RWPE2 (cell line): ENCODE results near the gene IL17RB.

Source experiments
- ATAC-seq: fragments of 200-7000 bp; cut with Tn5 transposase; 3 replicates; pipeline ENCODE4 v1.9.1; 2021; ENCODE audit warnings: low read depth
- DNase-seq: peaks from one replicate; pipeline ENCODE4 v3.0.0-alpha.2; 2020; ENCODE audit warnings: low spot score
- H3K27ac ChIP-seq: fragments of 450-650 bp; 2 replicates; pipeline ENCODE4 v1.5.1; 2017; ENCODE audit warnings: mild to moderate bottlenecking; ENCODE audit not compliant: poor library complexity, severe bottlenecking
- H3K27me3 ChIP-seq: fragments of 250-450 bp; sonication (Bioruptor Pico); 2 replicates; pipeline ENCODE4 v1.5.1; 2021; ENCODE audit warnings: mild to moderate bottlenecking, moderate library complexity; ENCODE audit not compliant: insufficient read depth, poor library complexity, severe bottlenecking
- H3K36me3 ChIP-seq: fragments of 250-450 bp; sonication (Bioruptor Pico); 2 replicates; pipeline ENCODE4 v1.5.1; 2020; ENCODE audit warnings: low read depth, mild to moderate bottlenecking, moderate library complexity
- H3K4me1 ChIP-seq: fragments of 250-450 bp; sonication (Bioruptor Pico); 2 replicates; pipeline ENCODE4 v1.5.1; 2021; ENCODE audit warnings: mild to moderate bottlenecking, moderate library complexity; ENCODE audit not compliant: insufficient read depth, poor library complexity, severe bottlenecking
- H3K4me3 ChIP-seq: fragments of 250-450 bp; sonication (Bioruptor Pico); 2 replicates; pipeline ENCODE4 v1.5.1; 2021; ENCODE audit warnings: mild to moderate bottlenecking, moderate library complexity; ENCODE audit not compliant: severe bottlenecking
- H3K9me3 ChIP-seq: fragments of 250-450 bp; sonication (Bioruptor Pico); 2 replicates; pipeline ENCODE4 v1.5.1; 2021; ENCODE audit warnings: mild to moderate bottlenecking, moderate library complexity; ENCODE audit not compliant: severe bottlenecking
- TF ChIP-seq, protein P1 (sequence below): fragments of 450-650 bp; IDR thresholded peaks from one replicate; pipeline ENCODE4 v1.5.1; 2017; ENCODE audit warnings: mild to moderate bottlenecking, moderate library complexity; ENCODE audit not compliant: poor library complexity, severe bottlenecking

Gene IL17RB

DNA sequence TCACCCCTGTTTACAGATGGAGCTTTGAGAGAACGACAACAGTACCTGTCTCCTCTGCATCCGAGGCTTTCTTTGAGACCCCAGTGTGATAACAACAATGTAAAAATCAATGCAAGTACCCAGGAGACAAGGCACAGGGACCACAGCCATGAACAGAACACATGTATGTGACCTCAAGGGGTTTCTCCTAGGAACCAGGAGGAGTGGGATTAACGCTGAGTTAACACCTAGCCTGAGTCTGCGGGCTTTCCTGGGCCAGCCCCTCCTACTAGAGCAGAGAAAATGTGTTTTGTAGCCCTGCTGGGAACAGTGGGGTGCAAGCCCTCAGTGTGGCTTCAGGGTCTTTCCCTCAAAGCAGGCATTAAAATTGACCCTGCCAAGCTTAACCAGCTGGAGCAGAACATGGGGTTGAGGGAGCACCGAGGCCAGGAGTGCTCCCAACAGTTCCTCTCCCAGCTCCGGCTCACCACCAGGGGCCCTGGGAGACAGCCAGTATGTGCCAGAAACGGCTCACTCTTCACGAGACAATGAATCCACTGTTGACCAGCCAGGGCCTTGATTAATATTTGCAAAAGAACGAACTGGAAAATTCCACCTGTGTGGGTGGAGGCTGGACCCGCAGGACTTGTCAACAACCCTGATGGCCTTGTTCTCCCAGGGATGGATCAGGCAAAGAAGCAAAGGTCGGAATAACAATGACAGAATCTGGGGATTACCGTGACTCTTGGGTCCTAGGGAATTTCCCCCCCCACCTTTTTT lies 3.8 kb upstream of the IL17RB start:
- no peak overlapping the region for H3K27ac ChIP-seq
- H3K9me3 ChIP-seq: no peaks in the 10 kb centered on the region
- DNase-seq: no peak
- H3K27me3 ChIP-seq: peaks cover 8% of the 10 kb centered on the region
- no peaks in the 10 kb centered on the region for H3K4me1 ChIP-seq
- H3K36me3 ChIP-seq: no peaks in the 10 kb centered on the region
- no peak overlapping the region for H3K4me3 ChIP-seq
- no peak for ATAC-seq
- TF ChIP-seq, protein P1, sequence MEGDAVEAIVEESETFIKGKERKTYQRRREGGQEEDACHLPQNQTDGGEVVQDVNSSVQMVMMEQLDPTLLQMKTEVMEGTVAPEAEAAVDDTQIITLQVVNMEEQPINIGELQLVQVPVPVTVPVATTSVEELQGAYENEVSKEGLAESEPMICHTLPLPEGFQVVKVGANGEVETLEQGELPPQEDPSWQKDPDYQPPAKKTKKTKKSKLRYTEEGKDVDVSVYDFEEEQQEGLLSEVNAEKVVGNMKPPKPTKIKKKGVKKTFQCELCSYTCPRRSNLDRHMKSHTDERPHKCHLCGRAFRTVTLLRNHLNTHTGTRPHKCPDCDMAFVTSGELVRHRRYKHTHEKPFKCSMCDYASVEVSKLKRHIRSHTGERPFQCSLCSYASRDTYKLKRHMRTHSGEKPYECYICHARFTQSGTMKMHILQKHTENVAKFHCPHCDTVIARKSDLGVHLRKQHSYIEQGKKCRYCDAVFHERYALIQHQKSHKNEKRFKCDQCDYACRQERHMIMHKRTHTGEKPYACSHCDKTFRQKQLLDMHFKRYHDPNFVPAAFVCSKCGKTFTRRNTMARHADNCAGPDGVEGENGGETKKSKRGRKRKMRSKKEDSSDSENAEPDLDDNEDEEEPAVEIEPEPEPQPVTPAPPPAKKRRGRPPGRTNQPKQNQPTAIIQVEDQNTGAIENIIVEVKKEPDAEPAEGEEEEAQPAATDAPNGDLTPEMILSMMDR: no peak

DNA sequence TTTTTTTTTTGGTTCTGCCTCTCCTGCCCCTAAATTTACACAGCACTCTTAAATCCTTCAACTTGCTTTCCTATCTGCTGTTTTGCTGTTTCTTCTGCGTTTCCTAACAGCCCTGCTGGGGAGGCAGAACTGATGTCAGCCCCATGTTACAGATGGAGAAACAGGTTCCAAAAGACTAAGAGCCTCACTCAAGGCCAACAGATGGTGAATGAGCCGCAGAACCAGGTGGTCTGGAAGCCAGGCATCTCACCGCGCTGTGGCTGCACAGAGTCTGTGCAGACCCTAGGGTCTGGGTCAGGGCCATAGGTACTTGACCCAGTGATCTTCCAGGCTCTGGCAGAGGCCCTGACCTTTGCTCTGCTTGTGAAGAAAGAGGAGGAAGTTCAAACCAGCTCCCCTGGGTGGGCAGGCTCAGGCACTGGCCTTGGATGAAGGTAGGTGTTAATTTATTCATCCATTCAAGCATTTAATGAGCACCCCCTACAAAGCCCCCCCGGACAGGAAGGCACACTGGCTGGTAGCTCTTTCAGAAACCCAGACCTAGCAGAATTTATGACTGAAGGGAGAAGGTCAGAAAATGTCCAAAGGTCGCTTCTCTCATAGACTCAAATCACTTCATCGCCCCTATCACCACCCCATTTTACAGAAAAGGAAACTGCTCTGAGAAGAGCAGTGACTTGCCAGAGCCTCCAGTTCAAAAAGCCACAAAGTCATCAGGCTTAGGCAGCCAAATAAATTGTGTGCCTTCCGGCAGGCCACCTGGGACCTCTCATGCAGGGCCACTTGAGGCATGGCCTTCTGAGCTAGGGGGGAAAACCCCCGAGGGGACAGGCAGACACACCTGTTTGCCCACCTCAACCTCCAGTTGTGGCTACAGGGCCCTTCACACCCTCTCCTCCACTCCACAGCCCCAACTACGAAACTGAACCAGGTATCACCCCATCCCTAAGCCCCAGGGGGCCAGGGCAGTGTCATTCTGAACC lies 2.9 kb upstream of the IL17RB start:
- no peaks in the 10 kb centered on the region for H3K4me1 ChIP-seq
- no peak overlapping the region for H3K27ac ChIP-seq
- DNase-seq: no peak

DNA sequence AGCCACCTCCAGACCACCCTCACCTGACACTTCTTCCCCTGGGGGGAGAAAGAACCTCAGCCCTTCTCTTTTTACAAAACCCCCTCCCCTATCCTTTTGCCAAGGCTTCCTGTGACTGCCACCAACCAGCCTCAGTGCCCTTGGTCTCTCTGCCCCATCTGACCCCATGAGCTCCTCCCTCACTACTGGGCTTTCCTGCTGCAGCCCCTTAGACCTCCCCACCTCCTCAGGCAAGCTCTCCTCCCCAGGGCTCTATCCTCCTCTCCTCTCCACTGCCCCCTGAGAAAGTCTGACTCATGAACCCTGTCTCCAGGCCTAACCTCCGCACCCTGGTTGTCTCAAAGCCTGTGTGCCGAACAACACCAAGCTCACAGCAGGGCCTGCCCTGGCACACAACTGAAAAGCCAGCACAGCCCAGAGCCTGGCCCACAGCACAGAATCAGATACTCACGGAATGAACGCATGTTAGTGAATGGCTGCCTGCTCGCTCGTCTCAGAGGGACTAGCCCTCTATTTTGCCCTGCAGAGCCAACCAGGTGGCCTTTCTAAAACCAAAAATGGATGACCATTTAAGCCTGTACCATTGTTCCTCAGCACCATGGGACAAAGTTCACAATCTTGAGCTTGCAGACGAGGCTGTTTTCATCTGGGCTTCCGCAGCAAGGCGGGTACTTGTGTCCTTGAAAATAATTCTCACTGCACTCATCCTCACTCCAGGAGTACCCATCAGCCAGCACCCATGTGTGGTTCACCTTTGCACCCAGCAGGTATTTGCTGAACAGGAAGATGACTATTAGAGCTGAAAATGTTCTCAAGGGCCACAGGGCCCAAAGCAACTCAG lies 1.9 kb upstream of the IL17RB start:
- TF ChIP-seq, protein P1: no peak
- Histone ChIP-seq H3K36me3 (no peaks in the 10 kb centered on the region), H3K4me1 (no peaks in the 10 kb centered on the region), H3K27me3 (peaks cover 10% of the 10 kb centered on the region), H3K27ac (no peak overlapping the region), H3K4me3 (no peak overlapping the region), H3K9me3 (no peaks in the 10 kb centered on the region)
- ATAC-seq (no peak), DNase-seq (no peak)

More for the DNA sequence above, 2.9 kb upstream of the IL17RB start:
- ATAC-seq: no peak
- no peak overlapping the region for H3K4me3 ChIP-seq
- peaks cover 10% of the 10 kb centered on the region for H3K27me3 ChIP-seq
- no peaks in the 10 kb centered on the region for H3K36me3 ChIP-seq
- H3K9me3 ChIP-seq: no peaks in the 10 kb centered on the region
- TF ChIP-seq, protein P1: no peak

DNA sequence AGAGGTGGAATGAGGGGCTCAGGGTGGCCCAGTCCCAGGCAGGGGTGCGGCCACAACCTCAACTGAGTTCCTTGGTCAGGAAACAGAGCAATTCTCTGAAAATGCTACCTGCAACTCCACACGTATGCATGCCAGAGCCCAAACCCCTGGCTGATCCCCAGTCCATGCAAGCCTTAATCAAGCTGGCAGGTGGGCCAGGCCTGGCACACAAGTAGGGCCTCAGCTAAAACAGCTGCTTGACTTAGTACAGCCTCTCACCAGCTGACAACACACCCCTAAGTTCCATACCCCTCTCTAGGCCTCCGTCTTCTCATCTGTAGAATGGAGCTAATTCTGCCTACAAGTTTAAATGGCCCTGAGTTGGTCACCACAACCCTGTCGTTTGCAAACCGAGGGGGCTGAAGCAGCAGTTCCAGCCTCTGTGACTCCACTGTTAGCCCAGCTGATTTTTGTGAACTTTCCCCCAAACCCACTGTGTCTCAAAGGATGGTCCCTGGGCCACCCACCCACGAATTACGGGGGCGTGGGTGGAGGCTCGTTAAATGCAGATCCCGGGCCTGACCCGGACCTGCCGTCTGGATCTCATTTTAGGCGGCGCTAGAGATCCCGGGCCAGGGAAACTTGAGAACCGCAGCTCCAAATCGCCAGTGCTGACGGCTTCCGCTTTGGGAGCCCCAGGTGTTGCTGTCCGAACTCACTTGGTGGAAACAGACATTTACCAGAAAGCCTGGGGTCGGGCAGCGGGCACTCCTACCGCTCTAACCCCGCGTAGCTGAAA lies 1.1 kb upstream of the IL17RB start:
- no peak for DNase-seq
- ATAC-seq: peak; percentile 59
- Histone ChIP-seq H3K36me3 (no peaks in the 10 kb centered on the region), H3K9me3 (no peaks in the 10 kb centered on the region), H3K27ac (no peak overlapping the region), H3K4me1 (no peaks in the 10 kb centered on the region), H3K4me3 (peak overlapping the region; percentile 46), H3K27me3 (peaks cover 10% of the 10 kb centered on the region)
- TF ChIP-seq, protein P1: peak; percentile 32
